GM13977 (cell line): Measurements from ENCODE around the gene GJD3.
"Not testable (repeated sequence)": the region's sequence is repeated elsewhere in the genome, so short reads cannot be mapped to it uniquely, and the experiment has no call there.

Source experiments
- DNase-seq: peaks from one replicate; pipeline ENCODE4 v3.0.0; 2012; ENCODE audit warnings: low spot score
- in situ Hi-C: fragments of 300-500 bp; cut with MboI; formaldehyde crosslinking; loops from one replicate; pipeline ENCODE4 v1.12.0; 2022; ENCODE audit warnings: low sequenced_read_pairs, low pct_unique_long_range_greater_than_20kb, mixed read lengths, inconsistent platforms; ENCODE audit not compliant: unreplicated experiment
- TF ChIP-seq, protein P1 (sequence below): IDR thresholded peaks from 2 replicates; pipeline ENCODE4 v1.5.1; 2012; ENCODE audit warnings: mild to moderate bottlenecking, control low read depth; ENCODE audit not compliant: insufficient read depth; ENCODE audit errors: extremely low read depth, missing control alignments

The GJD3 gene

DNA sequence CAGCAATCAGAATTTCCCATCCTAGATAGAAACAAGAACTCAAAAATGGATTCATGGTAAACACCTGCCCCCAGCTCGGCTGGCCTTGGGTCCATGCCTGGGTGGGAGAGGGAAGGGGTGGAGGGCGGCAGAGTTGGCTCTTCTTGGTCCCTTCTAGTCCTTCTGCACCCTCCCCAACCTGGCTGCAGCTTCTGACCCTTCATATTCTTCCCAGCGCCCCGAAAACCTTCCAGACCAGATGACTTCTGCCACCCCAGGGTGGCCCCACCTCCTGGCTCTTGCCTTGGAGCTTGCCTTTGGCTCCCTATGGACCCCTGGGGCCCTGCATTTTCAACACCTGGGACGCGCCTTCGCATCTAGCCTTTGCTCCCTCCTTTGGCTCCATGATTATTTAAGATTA is 5.4 kb upstream of the GJD3 start:
- in situ Hi-C loops, result loop anchor here (10.0 kb wide), 1 partner anchor 165 kb away; no protein-coding TSS in a partner anchor
- TF ChIP-seq, protein P1, sequence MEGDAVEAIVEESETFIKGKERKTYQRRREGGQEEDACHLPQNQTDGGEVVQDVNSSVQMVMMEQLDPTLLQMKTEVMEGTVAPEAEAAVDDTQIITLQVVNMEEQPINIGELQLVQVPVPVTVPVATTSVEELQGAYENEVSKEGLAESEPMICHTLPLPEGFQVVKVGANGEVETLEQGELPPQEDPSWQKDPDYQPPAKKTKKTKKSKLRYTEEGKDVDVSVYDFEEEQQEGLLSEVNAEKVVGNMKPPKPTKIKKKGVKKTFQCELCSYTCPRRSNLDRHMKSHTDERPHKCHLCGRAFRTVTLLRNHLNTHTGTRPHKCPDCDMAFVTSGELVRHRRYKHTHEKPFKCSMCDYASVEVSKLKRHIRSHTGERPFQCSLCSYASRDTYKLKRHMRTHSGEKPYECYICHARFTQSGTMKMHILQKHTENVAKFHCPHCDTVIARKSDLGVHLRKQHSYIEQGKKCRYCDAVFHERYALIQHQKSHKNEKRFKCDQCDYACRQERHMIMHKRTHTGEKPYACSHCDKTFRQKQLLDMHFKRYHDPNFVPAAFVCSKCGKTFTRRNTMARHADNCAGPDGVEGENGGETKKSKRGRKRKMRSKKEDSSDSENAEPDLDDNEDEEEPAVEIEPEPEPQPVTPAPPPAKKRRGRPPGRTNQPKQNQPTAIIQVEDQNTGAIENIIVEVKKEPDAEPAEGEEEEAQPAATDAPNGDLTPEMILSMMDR, result no peak
- DNase-seq, result no peak

DNA sequence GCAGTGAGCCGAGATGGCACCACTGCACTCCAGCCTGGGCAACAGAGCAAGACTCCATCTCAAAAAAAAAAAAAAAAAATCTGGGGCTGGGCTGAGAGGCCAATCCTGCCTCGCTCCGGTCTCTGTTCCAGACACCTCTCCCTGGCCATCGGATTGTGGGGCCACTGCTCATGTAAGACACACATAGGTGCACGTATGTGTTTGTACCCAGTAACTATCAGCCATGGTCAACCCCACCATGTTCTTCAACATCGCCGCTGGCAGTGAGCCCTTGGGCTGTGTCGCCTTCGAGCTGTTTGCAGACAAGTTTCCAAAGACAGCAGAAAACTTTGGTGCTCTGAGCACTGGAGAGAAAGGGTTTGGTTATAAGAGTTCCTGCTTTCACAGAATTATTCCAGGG is 3.2 kb upstream of the GJD3 start:
- in situ Hi-C loops, result loop anchor here (10.0 kb wide), 1 partner anchor 167 kb away; no protein-coding TSS in a partner anchor
- not testable (repeated sequence) for DNase-seq

DNA sequence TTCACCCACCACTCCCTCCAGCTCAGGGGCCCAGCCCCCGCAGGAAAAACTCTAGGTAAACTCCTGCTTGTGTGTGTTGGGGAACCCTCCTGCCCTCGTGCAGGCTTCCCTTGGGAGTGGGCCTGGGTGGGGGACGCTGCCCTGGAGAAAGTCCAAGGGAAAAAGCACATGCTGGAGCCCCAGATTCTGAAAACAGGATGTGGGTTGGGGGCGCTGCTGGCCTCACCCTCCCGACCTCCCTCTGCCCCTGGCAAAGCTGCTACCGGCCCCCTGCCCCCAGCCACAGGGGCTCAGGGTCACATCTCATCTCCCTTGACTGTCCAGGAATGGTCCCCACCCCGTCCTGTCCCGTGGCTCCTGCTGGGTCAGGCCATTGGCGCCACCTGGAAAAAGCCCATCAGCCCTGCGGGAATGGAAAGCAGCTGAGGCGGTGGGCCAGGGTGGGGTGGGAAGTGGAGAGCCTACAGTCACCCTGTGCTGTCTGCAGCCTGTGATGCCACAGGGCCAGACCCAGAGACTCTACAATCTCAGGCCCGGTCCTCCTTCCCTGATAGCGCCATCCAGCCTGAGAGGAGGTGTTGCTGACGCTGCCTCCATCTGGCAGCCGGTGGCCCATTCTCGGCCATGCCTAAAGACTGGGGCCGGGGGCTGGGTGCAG is 2.5 kb upstream of the GJD3 start:
- DNase-seq, result no peak
- in situ Hi-C loops, result loop anchor here (10.0 kb wide), 1 partner anchor 168 kb away; no protein-coding TSS in a partner anchor
- TF ChIP-seq, protein P1, result no peak

DNA sequence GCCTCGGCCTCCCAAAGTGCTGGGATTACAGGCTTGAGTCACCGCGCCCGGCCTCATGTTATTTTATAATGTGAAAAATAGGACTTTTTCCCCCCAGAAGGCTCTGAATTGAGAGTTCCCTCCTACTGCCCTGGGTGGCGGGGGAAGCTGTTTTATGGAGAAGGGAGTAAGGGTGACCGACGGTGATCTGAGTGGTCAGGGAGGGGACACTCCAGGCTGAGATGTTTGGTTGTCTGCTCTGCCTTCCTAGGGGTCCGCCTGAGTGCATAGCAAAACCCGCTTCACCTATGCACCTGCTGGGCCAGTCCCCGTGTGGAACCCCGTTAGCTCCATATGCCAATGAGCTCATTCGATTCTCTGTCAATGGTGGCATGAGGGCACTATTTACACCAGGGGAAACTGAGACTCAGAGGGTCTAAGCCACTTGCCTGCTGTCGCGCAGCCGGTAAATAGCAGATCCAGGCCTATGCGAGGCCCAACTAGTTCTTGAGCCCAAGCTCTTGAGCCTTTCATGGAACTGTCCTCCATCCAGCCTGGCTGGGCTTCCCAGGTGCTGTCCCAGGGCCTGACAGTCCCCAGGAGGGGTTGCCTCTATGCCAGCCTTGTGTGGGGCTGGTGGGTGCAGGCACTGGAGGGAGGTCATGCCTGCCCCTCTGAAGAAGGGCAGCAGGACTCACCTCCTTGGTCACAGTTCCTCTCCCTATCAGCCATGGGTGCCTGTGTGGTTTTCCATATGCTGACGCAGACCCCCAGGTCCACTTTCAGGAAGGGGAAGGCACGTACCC is 1.7 kb upstream of the GJD3 start:
- DNase-seq, result peak; percentile 10
- TF ChIP-seq, protein P1, result no peak
- in situ Hi-C loops, result loop anchor here (10.0 kb wide), 1 partner anchor 169 kb away; no protein-coding TSS in a partner anchor

DNA sequence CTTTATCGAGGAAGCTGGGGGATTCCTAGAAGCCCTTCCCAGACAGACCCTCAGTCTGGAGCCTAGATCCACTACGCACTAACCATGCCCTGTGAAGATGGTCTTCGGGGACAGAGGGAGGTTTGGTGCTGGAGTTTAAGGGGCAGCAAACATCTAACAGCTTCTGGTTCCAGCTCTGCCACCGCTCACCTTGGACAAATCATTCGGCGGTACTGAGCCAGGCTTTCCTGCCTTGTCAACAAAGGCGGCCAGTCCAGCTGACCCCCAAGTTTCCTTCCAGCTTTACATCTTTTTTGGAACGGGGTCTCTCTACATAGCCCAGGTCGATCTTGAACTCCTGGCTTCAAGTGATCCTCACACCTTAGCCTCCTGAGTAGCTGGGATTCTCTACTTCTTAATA is 369 bp upstream of the GJD3 start:
- no peak for DNase-seq
- TF ChIP-seq, protein P1, result no peak
- in situ Hi-C loops, result loop anchor here (10.0 kb wide), 1 partner anchor 170 kb away; no protein-coding TSS in a partner anchor

DNA sequence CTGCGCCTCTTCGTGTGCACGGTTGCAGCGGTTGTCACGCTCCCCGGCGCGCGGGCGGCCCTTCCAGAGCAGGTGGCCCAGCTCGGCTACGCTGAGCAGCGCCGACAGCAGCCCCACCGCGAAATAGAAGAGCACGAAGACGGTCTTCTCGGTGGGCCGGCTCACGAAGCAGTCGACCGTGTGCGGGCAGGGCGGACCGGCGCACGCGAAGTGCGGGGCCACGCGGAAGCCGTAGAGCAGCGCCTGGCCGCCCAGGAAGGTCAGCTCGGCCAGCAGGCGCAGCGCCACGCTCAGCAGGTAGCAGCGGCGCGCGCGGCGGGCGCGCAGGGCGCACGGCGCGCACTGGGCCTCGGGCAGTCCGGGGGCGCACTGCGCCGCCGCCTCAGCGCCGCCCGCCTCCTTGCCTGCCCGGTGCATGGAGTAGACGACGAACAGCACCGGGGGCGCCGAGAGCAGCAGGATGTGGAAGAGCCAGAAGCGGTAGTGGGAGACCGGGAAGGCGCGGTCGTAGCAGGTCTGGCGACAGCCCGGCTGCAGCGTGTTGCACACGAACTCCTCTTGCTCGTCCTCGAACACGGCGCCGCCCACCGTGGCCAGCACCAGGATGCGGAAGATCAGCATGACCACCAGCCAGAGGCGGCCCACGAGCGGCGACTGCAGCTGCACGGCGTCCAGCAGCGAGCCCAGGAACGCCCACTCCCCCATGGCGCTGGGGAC is 1.3 kb downstream of the GJD3 start:
- in situ Hi-C loops, result loop anchor here (10.0 kb wide), 1 partner anchor 172 kb away; no protein-coding TSS in a partner anchor
- TF ChIP-seq, protein P1, result peak; percentile 10
- peak; percentile 73 for DNase-seq

DNA sequence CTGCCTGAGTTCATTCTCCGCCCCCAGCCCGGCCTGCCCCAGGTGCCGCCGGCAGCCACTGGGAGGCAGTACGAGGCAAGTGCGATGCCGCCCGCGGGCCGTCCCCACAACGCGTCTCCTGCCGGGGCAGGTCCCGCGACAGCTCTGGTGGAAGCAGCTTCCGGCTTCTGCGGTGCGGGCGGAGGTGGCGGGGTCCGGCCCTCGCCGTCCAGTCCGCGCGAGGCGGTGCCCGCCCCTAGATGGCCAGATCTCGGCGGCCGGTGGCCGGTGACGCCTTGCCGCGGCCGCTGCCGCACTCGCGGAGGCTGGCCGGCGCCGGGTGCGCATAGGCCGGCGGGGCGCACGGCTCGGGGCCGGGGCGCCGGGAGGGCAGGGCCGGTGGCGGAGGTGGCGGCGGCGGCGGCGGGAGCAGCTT is 1.8 kb downstream of the GJD3 start:
- TF ChIP-seq, protein P1, result peak; percentile 91
- DNase-seq, result peak; percentile 96
- in situ Hi-C loops, result loop anchor here (10.0 kb wide), 1 partner anchor 172 kb away; no protein-coding TSS in a partner anchor
